HepG2 (cell line): Measurements from ENCODE around the gene CDKL2. TPM values are rescaled to one million over a fixed set of nuclear protein-coding genes. Genes with fewer than 3 reads are reported as not detected.

Source experiments
- AGO1 ChIP-seq: fragments of 200-400 bp; formaldehyde crosslinking; IDR thresholded peaks from 2 replicates; pipeline ENCODE4 v1.6.1; 2017; ENCODE audit warnings: mild to moderate bottlenecking, low read depth, low read length, moderate library complexity; ENCODE audit not compliant: poor library complexity, severe bottlenecking
- CENPT ChIP-seq: sonication (generic); formaldehyde crosslinking; IDR thresholded peaks from 2 replicates; pipeline ENCODE4 v1.8.0; 2022; ENCODE audit warnings: low read depth, mild to moderate bottlenecking, moderate library complexity, missing genetic modification reagents
- FOXP1 ChIP-seq, 2 experiments: fragments of 450-650 bp in 1 of 2; IDR thresholded peaks; 2 replicates each; pipeline ENCODE4 v1.6.1; 2017 to 2018; ENCODE audit warnings: antibody characterized with exemption in 1 of 2
- HIVEP1 ChIP-seq: sonication (generic); formaldehyde crosslinking; IDR thresholded peaks from 2 replicates; pipeline ENCODE4 v1.4.0; 2020; ENCODE audit warnings: mild to moderate bottlenecking, missing genetic modification reagents
- MAFF ChIP-seq: IDR thresholded peaks from 2 replicates; pipeline ENCODE4 v1.6.1; 2011; ENCODE audit warnings: low read depth, low read length, improper control_type of control experiment
- MAFG ChIP-seq: sonication (generic); formaldehyde crosslinking; IDR thresholded peaks from 2 replicates; pipeline ENCODE4 v1.5.1; 2020; ENCODE audit warnings: mild to moderate bottlenecking, missing genetic modification reagents
- MAFK ChIP-seq, 2 experiments: IDR thresholded peaks in 1 of 2; conservative IDR thresholded peaks in 1 of 2; 2 replicates each; pipeline ENCODE4 v1.6.1; 2011; ENCODE audit warnings: improper control_type of control experiment in 2 of 2, low read length in 2 of 2
- MATR3 ChIP-seq: sonication (generic); formaldehyde crosslinking; IDR thresholded peaks from 2 replicates; pipeline ENCODE4 v1.4.0; 2020; ENCODE audit warnings: missing genetic modification reagents
- MED1 ChIP-seq: sonication (generic); formaldehyde crosslinking; IDR thresholded peaks from 2 replicates; pipeline ENCODE4 v1.4.0; 2020; ENCODE audit warnings: missing genetic modification reagents
- MEF2D ChIP-seq: sonication (generic); formaldehyde crosslinking; IDR thresholded peaks from 2 replicates; pipeline ENCODE4 v1.5.1; 2020; ENCODE audit warnings: mild to moderate bottlenecking, missing genetic modification reagents
- PAWR ChIP-seq: sonication (generic); formaldehyde crosslinking; IDR thresholded peaks from 2 replicates; pipeline ENCODE4 v1.4.0; 2020; ENCODE audit warnings: missing genetic modification reagents, mild to moderate bottlenecking, borderline replicate concordance
- SKI ChIP-seq: fragments of 450-650 bp; IDR thresholded peaks from one replicate; pipeline ENCODE4 v1.6.1; 2018; ENCODE audit warnings: mild to moderate bottlenecking; ENCODE audit not compliant: partially characterized antibody
- SOX13 ChIP-seq, 3 experiments: fragments of 450-650 bp in 1 of 3; sonication (generic) in 1 of 3; formaldehyde crosslinking in 1 of 3; IDR thresholded peaks in 2 of 3; conservative IDR thresholded peaks in 1 of 3; 2 replicates each; pipeline versions ENCODE4 v1.5.0 to v1.6.1; 2016 to 2020; ENCODE audit warnings: antibody characterized with exemption in 1 of 3, mild to moderate bottlenecking in 1 of 3, missing compliant biosample characterization in 1 of 3, missing genetic modification reagents in 1 of 3, moderate library complexity in 1 of 3
- SP1 ChIP-seq, 2 experiments: fragments of 450-650 bp in 1 of 2; sonication (generic) in 1 of 2; formaldehyde crosslinking in 1 of 2; IDR thresholded peaks; 2 replicates each; pipeline versions ENCODE4 v1.4.0 to v1.6.1; 2016 to 2020; ENCODE audit warnings: missing genetic modification reagents in 1 of 2
- SP2 ChIP-seq: sonication (generic); formaldehyde crosslinking; IDR thresholded peaks from 2 replicates; pipeline ENCODE4 v1.5.1; 2020; ENCODE audit warnings: mild to moderate bottlenecking, missing genetic modification reagents
- TBX3 ChIP-seq: fragments of 450-650 bp; IDR thresholded peaks from 2 replicates; pipeline ENCODE4 v1.6.1; 2017; ENCODE audit warnings: antibody characterized with exemption, mild to moderate bottlenecking, inconsistent platforms, borderline replicate concordance
- TMF1 ChIP-seq: sonication (generic); formaldehyde crosslinking; IDR thresholded peaks from 2 replicates; pipeline ENCODE4 v1.8.1; 2022; ENCODE audit warnings: low read depth, missing genetic modification reagents
- YEATS2 ChIP-seq: sonication (generic); formaldehyde crosslinking; IDR thresholded peaks from 2 replicates; pipeline ENCODE4 v1.4.0; 2020; ENCODE audit warnings: missing genetic modification reagents, borderline replicate concordance
- ZHX2 ChIP-seq, 2 experiments: sonication (generic) in 1 of 2; formaldehyde crosslinking in 1 of 2; IDR thresholded peaks; 2 replicates each; pipeline versions ENCODE4 v1.6.1 to v1.9.0; 2014 to 2022; ENCODE audit warnings: antibody characterized with exemption in 1 of 2, borderline replicate concordance in 1 of 2, inconsistent platforms in 1 of 2, low read depth in 1 of 2, missing genetic modification reagents in 1 of 2
- ZKSCAN8 ChIP-seq: IDR thresholded peaks from 2 replicates; pipeline ENCODE4 v1.6.1; 2016; ENCODE audit warnings: borderline replicate concordance, missing genetic modification reagents, missing compliant biosample characterization
- ZMAT3 ChIP-seq: sonication (generic); formaldehyde crosslinking; conservative IDR thresholded peaks from 2 replicates; pipeline ENCODE4 v1.7.0; 2021; ENCODE audit warnings: missing genetic modification reagents
- ZNF446 ChIP-seq: sonication (generic); formaldehyde crosslinking; IDR thresholded peaks from 2 replicates; pipeline ENCODE4 v1.5.0; 2020; ENCODE audit warnings: mild to moderate bottlenecking, missing genetic modification reagents
- polyA plus RNA-seq, 8 experiments: library from polyadenylated mRNA; depleted of rRNA in 3 of 8; stranded (reverse) in 7 of 8; unstranded in 1 of 8; fragments of >200 nt; fragmentation: Illumina TruSeq in 4 of 8; extraction: Trizol in 4 of 8; gene quantifications; 2 replicates each; pipeline versions ENCODE4 v1.2.1 to v1.2.3, GENCODE V29; 2011 to 2016; ENCODE audit warnings: low read depth in 4 of 8, missing spikeins in 1 of 8, mixed read lengths in 1 of 8; ENCODE audit not compliant: insufficient read depth in 1 of 8
- total RNA-seq, 5 experiments: library from RNA; depleted of rRNA; stranded (reverse); fragments of >200 nt; fragmentation: Illumina TruSeq; extraction: Trizol; gene quantifications; 2 replicates each; pipeline ENCODE4 v1.2.3, GENCODE V29; 2016; ENCODE audit warnings: low read depth in 1 of 5

The CDKL2 gene
- total and polyA plus RNA-seq, 2 of the 13 experiments (the other 11 are each of a cell fraction or from before 2014, with no cell fraction given) = not detected

DNA sequence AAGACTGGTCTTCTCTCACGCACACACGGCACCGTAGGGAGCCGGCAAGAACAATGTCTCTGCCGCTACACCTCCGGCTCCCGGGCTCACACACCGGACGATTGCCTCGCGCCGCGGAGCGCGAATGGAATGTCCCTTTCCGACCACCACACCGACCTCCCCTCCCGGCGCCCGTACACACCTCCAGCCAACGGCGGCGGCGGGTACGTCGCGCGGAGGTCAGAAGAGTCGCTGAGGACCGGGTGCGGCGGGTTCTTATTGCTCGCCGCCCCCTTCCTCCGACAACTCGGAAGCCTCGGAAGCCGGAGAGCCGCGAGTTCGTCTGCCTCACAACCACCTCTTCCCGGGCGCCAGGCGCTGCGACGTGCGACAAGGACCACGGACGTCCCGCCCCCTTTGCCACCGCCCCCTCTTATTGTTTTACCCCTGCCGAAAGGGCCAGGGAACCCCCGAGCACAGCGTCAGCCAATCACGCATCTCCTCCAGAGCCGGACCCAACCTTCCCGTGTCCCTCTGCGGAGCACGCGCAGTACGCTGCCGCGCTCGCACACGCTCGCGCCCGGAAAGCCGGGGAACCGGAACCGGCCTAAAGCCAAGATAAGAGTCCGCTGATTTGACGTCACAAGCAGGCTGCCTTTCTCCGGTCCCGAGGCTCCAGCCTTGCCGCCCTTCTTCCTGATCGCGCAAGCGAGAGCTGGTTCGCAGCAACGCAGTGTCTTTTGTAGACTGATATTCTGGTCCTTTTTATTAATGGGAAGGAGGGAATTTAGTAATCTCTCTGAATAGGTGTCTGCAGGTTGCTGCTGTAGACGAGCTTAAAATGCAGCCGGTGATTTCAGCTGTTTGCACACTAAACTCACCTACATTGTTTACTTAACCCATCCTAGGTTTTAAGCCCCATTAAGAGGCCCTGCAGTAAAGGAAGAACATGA lies 43.0 kb upstream of the CDKL2 start, which contains the start of gene G3BP2 (continued):
- TF ChIP-seq MAFF (no peak), SOX13 (IDR thresholded peaks at IDR 0.05) (peak; percentile 92), SOX13 (CRISPR knock-in tag; conservative IDR thresholded peaks at IDR 0.05 in 1 of 2, IDR thresholded peaks at IDR 0.05 in 1 of 2) (peak in 1 of 2 experiments; percentile 93; a peak in 2 of 4 replicates), MEF2D (CRISPR knock-in tag) (peak; percentile 62), ZMAT3 (CRISPR knock-in tag) (peak; percentile 72; the same call in 1 of the 2 replicates), HIVEP1 (CRISPR knock-in tag) (peak; percentile 77), MED1 (CRISPR knock-in tag) (peak; percentile 59), YEATS2 (CRISPR knock-in tag) (peak; percentile 89; the same call in 1 of the 2 replicates), MAFK (conservative IDR thresholded peaks at IDR 0.05 in 1 of 2, IDR thresholded peaks at IDR 0.05 in 1 of 2; ENCODE audit: low read length in 2 of 2) (no peak), TBX3 (no peak), ZHX2 (IDR thresholded peaks at IDR 0.05; ENCODE audit: low read depth) (0 out of 2 replicates have a peak, but pooled peaks have one; percentile 46), ZHX2 (CRISPR knock-in tag; IDR thresholded peaks at IDR 0.05; ENCODE audit: borderline replicate concordance) (0 out of 2 replicates have a peak, but pooled peaks have one; percentile 19), AGO1 (peak; percentile 84), ZKSCAN8 (CRISPR knock-in tag) (peak; percentile 71; the same call in 1 of the 2 replicates), FOXP1 (IDR thresholded peaks at IDR 0.05) (no peak), FOXP1 (CRISPR knock-in tag; IDR thresholded peaks at IDR 0.05) (no peak), ZNF446 (CRISPR knock-in tag) (0 out of 2 replicates have a peak, but pooled peaks have one; percentile 21), MAFG (no peak), TMF1 (CRISPR knock-in tag) (peak; percentile 83), SKI (no peak), SP1 (IDR thresholded peaks at IDR 0.05) (no peak), SP1 (CRISPR knock-in tag; IDR thresholded peaks at IDR 0.05) (peak; percentile 56), SP2 (CRISPR knock-in tag) (peak; percentile 77), MATR3 (no peak), PAWR (CRISPR knock-in tag) (no peak), CENPT (no peak)
